ENCODE measurements around the gene SCFD2.

SCFD2 gene

GRCh38 chr4:53156896-53157295, 209.0 kb downstream of the SCFD2 start:
- peaks cover 4% of the 10 kb centered on the region for H3K36me3 ChIP-seq (replicated peaks; ENCODE audit: low read depth, low read length)
- H3K4me3 ChIP-seq (ENCODE audit: low read length), result no peak overlapping the region
- no peaks in the 10 kb centered on the region for H3K27me3 ChIP-seq (ENCODE audit: low read depth, low read length)
- H2AFZ ChIP-seq (ENCODE audit: low read depth, low read length), result no peak overlapping the region
- H3K27ac ChIP-seq (ENCODE audit: low read length), result no peak overlapping the region
- no peak overlapping the region for H3K4me2 ChIP-seq (ENCODE audit: low read length)
- H4K20me1 ChIP-seq (ENCODE audit: insufficient read depth, low read length), result no peaks in the 10 kb centered on the region
- H3K79me2 ChIP-seq (ENCODE audit: low read length), result no peaks in the 10 kb centered on the region
- no peak overlapping the region for H3K9ac ChIP-seq (ENCODE audit: low read length)
- no peak for TF ChIP-seq CTCF (IDR thresholded peaks at IDR 0.05; ENCODE audit: low read depth, low read length)
- TF ChIP-seq EZH2phosphoT487 (IDR thresholded peaks at IDR 0.05; ENCODE audit: low read depth), result no peak
- H3K4me1 ChIP-seq (ENCODE audit: low read length), result peaks cover 4% of the 10 kb centered on the region; the same call in 1 of the 2 replicates
- H3K9me3 ChIP-seq (ENCODE audit: insufficient read depth, low read length), result no peaks in the 10 kb centered on the region

GRCh38 chr4:53152467-53152866, 213.4 kb downstream of the SCFD2 start:
- no peak overlapping the region for H3K9ac ChIP-seq (ENCODE audit: low read length)
- no peaks in the 10 kb centered on the region for H3K79me2 ChIP-seq (ENCODE audit: low read length)
- no peaks in the 10 kb centered on the region for H4K20me1 ChIP-seq (ENCODE audit: insufficient read depth, low read length)
- H3K4me1 ChIP-seq (ENCODE audit: low read length), result no peaks in the 10 kb centered on the region
- no peaks in the 10 kb centered on the region for H3K27me3 ChIP-seq (ENCODE audit: low read depth, low read length)
- H3K9me3 ChIP-seq (ENCODE audit: insufficient read depth, low read length), result no peaks in the 10 kb centered on the region
- no peak overlapping the region for H2AFZ ChIP-seq (ENCODE audit: low read depth, low read length)
- no peak overlapping the region for H3K27ac ChIP-seq (ENCODE audit: low read length)
- peaks cover 4% of the 10 kb centered on the region for H3K36me3 ChIP-seq (replicated peaks; ENCODE audit: low read depth, low read length)
- TF ChIP-seq CTCF (IDR thresholded peaks at IDR 0.05; ENCODE audit: low read depth, low read length), result no peak
- no peak for TF ChIP-seq EZH2phosphoT487 (IDR thresholded peaks at IDR 0.05; ENCODE audit: low read depth)
- H3K4me2 ChIP-seq (ENCODE audit: low read length), result no peak overlapping the region
- H3K4me3 ChIP-seq (ENCODE audit: low read length), result no peak overlapping the region

GRCh38 chr4:53151489-53151788, 214.4 kb downstream of the SCFD2 start:
- TF ChIP-seq CTCF (IDR thresholded peaks at IDR 0.05; ENCODE audit: low read depth, low read length), result no peak
- no peak for TF ChIP-seq EZH2phosphoT487 (IDR thresholded peaks at IDR 0.05; ENCODE audit: low read depth)
- no peaks in the 10 kb centered on the region for H3K79me2 ChIP-seq (ENCODE audit: low read length)

GRCh38 chr4:53150631-53151488, 215.0 kb downstream of the SCFD2 start:
- Histone ChIP-seq H2AFZ (ENCODE audit: low read depth, low read length) (no peak overlapping the region), H3K4me1 (ENCODE audit: low read length) (no peaks in the 10 kb centered on the region), H3K4me2 (ENCODE audit: low read length) (no peak overlapping the region), H3K4me3 (ENCODE audit: low read length) (no peak overlapping the region), H3K36me3 (replicated peaks; ENCODE audit: low read depth, low read length) (peaks cover 4% of the 10 kb centered on the region), H4K20me1 (ENCODE audit: insufficient read depth, low read length) (no peaks in the 10 kb centered on the region), H3K79me2 (ENCODE audit: low read length) (no peaks in the 10 kb centered on the region), H3K27me3 (ENCODE audit: low read depth, low read length) (no peaks in the 10 kb centered on the region), H3K27ac (ENCODE audit: low read length) (no peak overlapping the region), H3K9me3 (ENCODE audit: insufficient read depth, low read length) (no peaks in the 10 kb centered on the region), H3K9ac (ENCODE audit: low read length) (no peak overlapping the region)
- no peak for TF ChIP-seq EZH2phosphoT487 (IDR thresholded peaks at IDR 0.05; ENCODE audit: low read depth)
- TF ChIP-seq CTCF (IDR thresholded peaks at IDR 0.05; ENCODE audit: low read depth, low read length), result no peak

More at GRCh38 chr4:53151489-53151788, 214.4 kb downstream of the SCFD2 start:
- H3K27me3 ChIP-seq (ENCODE audit: low read depth, low read length), result no peaks in the 10 kb centered on the region
- H3K9me3 ChIP-seq (ENCODE audit: insufficient read depth, low read length), result no peaks in the 10 kb centered on the region
- no peak overlapping the region for H2AFZ ChIP-seq (ENCODE audit: low read depth, low read length)
- no peak overlapping the region for H3K27ac ChIP-seq (ENCODE audit: low read length)
- H3K36me3 ChIP-seq (replicated peaks; ENCODE audit: low read depth, low read length), result peaks cover 4% of the 10 kb centered on the region
- no peaks in the 10 kb centered on the region for H3K4me1 ChIP-seq (ENCODE audit: low read length)
- H3K4me3 ChIP-seq (ENCODE audit: low read length), result no peak overlapping the region
- H4K20me1 ChIP-seq (ENCODE audit: insufficient read depth, low read length), result no peaks in the 10 kb centered on the region
- H3K4me2 ChIP-seq (ENCODE audit: low read length), result no peak overlapping the region
- no peak overlapping the region for H3K9ac ChIP-seq (ENCODE audit: low read length)
